Measurements from ENCODE around the gene SF3A1.

DNA sequence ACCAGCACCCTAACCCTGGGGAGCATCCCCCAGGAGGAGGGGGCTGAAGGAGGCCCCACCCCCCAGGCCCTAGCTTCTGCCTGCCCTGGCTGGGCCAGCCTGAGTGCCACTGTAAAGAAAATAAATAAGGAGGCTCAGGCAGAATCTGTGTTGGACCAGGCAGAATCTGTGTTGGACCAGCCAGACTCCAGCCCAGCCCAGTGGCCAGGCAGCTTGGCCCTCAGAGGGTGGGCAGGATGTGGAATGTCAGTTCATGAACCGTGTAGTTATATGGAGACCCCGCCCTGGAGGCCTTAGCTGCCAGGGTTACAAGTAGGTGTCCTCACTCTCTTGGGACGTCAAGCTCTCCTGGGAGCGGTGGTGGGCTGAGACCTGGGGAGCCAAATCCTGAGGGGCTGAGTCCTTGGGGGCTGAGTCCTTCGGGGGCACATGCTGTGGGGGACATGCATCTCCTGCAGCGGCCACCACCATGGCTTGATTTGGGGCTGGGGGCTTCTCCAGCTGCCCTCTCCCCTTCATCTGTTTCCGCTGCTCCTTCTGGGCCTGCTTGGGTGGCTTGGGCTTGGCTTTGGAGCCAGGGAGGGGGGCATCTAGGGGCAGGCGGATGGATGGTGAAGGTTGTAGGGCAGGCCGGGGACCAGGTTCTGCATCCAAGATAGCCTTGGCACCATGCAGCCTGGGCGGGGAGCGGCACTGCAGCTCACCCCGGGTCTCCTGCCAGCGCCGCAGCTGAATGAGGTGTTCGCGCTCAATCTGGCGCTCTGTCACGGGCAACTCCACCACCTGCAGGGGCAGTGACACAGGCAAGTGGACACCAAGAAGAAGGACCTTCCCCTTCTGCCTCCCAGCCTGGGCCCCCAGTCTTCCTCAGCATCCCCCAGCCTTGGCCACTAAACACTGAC lies 64.4 kb downstream of the SF3A1 start:
- TF ChIP-seq, protein P1, sequence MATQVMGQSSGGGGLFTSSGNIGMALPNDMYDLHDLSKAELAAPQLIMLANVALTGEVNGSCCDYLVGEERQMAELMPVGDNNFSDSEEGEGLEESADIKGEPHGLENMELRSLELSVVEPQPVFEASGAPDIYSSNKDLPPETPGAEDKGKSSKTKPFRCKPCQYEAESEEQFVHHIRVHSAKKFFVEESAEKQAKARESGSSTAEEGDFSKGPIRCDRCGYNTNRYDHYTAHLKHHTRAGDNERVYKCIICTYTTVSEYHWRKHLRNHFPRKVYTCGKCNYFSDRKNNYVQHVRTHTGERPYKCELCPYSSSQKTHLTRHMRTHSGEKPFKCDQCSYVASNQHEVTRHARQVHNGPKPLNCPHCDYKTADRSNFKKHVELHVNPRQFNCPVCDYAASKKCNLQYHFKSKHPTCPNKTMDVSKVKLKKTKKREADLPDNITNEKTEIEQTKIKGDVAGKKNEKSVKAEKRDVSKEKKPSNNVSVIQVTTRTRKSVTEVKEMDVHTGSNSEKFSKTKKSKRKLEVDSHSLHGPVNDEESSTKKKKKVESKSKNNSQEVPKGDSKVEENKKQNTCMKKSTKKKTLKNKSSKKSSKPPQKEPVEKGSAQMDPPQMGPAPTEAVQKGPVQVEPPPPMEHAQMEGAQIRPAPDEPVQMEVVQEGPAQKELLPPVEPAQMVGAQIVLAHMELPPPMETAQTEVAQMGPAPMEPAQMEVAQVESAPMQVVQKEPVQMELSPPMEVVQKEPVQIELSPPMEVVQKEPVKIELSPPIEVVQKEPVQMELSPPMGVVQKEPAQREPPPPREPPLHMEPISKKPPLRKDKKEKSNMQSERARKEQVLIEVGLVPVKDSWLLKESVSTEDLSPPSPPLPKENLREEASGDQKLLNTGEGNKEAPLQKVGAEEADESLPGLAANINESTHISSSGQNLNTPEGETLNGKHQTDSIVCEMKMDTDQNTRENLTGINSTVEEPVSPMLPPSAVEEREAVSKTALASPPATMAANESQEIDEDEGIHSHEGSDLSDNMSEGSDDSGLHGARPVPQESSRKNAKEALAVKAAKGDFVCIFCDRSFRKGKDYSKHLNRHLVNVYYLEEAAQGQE (IDR thresholded peaks at IDR 0.05), result no peak
- TF ChIP-seq TAF1 (conservative IDR thresholded peaks at IDR 0.05) (no peak), JUND (IDR thresholded peaks at IDR 0.05) (no peak), RAD21 (IDR thresholded peaks at IDR 0.05) (no peak), YY1 (IDR thresholded peaks at IDR 0.05) (no peak), GABPA (IDR thresholded peaks at IDR 0.05 in 1 of 2, conservative IDR thresholded peaks at IDR 0.05 in 1 of 2) (no peak)
- TF ChIP-seq, protein P2, sequence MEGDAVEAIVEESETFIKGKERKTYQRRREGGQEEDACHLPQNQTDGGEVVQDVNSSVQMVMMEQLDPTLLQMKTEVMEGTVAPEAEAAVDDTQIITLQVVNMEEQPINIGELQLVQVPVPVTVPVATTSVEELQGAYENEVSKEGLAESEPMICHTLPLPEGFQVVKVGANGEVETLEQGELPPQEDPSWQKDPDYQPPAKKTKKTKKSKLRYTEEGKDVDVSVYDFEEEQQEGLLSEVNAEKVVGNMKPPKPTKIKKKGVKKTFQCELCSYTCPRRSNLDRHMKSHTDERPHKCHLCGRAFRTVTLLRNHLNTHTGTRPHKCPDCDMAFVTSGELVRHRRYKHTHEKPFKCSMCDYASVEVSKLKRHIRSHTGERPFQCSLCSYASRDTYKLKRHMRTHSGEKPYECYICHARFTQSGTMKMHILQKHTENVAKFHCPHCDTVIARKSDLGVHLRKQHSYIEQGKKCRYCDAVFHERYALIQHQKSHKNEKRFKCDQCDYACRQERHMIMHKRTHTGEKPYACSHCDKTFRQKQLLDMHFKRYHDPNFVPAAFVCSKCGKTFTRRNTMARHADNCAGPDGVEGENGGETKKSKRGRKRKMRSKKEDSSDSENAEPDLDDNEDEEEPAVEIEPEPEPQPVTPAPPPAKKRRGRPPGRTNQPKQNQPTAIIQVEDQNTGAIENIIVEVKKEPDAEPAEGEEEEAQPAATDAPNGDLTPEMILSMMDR (IDR thresholded peaks at IDR 0.05; ENCODE audit: low read depth, low read length, missing input control), result no peak
- TF ChIP-seq, protein P3, sequence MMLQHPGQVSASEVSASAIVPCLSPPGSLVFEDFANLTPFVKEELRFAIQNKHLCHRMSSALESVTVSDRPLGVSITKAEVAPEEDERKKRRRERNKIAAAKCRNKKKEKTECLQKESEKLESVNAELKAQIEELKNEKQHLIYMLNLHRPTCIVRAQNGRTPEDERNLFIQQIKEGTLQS (IDR thresholded peaks at IDR 0.05), result no peak

All from liver (tissue), 3 donors.